Measurements from ENCODE around the gene SLC25A29. TPM values are rescaled to one million over a fixed set of nuclear protein-coding genes. Genes with fewer than 3 reads are reported as not detected.
A peak's percentile ranks its signal among the peaks of the same experiment; 100 is the strongest.

Gene SLC25A29
- total RNA-seq, 2 donors from 2014 or later = 234 to 263 TPM

DNA sequence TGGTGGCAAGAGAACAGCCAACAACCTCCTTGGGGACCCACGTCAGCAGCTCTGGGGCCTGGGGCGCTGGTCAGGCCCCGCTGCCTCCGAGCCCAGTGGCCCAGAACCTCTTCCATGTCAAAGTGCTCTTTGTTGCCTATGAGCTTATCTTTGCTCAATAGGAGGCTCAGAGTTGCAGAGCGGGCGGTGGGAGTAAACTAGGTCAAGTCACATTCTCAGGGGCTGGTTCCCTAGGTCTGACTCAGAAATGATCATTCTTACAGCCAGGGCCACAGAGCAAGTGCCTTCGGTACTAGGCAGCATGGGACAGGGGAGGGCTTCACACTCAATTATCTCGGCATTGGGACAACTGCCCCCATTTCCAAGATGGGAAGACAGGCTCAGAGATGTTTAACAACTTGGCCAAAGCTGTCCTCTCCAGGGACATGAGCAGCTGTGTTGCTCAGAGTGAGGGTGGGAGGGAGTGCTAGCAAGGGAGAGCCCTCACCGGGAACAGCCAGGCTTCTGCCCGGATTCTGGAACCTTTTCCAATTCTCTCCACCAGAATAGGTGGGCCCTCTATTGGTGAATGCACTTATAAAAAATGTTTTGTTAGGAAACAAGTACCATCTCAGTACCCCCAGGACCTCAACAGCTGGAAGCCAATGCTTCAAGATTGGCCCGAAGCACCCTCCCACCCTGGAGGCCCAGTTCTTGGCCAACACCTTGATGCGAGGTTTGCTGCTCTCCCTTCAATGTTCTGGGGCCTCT, 11.9 kb downstream of the SLC25A29 start:
- Histone ChIP-seq H3K27me3 (ENCODE audit: control insufficient read depth, insufficient read depth, low read length, poor library complexity, severe bottlenecking) (no peaks in the 10 kb centered on the region), H3K36me3 (ENCODE audit: control insufficient read depth, insufficient read depth, low read length) (peaks cover 62% of the 10 kb centered on the region), H3K4me1 (ENCODE audit: control insufficient read depth, insufficient read depth, low read length) (no peaks in the 10 kb centered on the region), H3K9ac (ENCODE audit: extremely low read depth, low read length, poor library complexity, severe bottlenecking) (no peak overlapping the region), H3K4me3 (ENCODE audit: low read length) (no peak overlapping the region), H3K9me3 (ENCODE audit: control insufficient read depth, low read length) (no peaks in the 10 kb centered on the region), H3K27ac (ENCODE audit: low read depth, low read length) (no peak overlapping the region)
- peak overlapping the region; percentile 58 for H3K27ac Mint-ChIP-seq
- TF ChIP-seq, protein P1, sequence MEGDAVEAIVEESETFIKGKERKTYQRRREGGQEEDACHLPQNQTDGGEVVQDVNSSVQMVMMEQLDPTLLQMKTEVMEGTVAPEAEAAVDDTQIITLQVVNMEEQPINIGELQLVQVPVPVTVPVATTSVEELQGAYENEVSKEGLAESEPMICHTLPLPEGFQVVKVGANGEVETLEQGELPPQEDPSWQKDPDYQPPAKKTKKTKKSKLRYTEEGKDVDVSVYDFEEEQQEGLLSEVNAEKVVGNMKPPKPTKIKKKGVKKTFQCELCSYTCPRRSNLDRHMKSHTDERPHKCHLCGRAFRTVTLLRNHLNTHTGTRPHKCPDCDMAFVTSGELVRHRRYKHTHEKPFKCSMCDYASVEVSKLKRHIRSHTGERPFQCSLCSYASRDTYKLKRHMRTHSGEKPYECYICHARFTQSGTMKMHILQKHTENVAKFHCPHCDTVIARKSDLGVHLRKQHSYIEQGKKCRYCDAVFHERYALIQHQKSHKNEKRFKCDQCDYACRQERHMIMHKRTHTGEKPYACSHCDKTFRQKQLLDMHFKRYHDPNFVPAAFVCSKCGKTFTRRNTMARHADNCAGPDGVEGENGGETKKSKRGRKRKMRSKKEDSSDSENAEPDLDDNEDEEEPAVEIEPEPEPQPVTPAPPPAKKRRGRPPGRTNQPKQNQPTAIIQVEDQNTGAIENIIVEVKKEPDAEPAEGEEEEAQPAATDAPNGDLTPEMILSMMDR (conservative IDR thresholded peaks at IDR 0.05) = no peak
- H3K27me3 Mint-ChIP-seq (ENCODE audit: insufficient read depth) = no peaks in the 10 kb centered on the region
- H3K9me3 Mint-ChIP-seq = no peaks in the 10 kb centered on the region
- WGBS, 2 experiments (ENCODE audit: insufficient coverage in 1 of 2, insufficient read length in 1 of 2) = 90 to 96% methylated on average over 4 to 12 of the region's 12 CpGs
- peak; percentile 41 for DNase-seq
- no peaks in the 10 kb centered on the region for H3K4me1 Mint-ChIP-seq
- peaks cover 52% of the 10 kb centered on the region for H3K36me3 Mint-ChIP-seq (ENCODE audit: low read depth)
- no peak overlapping the region for H3K4me3 Mint-ChIP-seq

DNA sequence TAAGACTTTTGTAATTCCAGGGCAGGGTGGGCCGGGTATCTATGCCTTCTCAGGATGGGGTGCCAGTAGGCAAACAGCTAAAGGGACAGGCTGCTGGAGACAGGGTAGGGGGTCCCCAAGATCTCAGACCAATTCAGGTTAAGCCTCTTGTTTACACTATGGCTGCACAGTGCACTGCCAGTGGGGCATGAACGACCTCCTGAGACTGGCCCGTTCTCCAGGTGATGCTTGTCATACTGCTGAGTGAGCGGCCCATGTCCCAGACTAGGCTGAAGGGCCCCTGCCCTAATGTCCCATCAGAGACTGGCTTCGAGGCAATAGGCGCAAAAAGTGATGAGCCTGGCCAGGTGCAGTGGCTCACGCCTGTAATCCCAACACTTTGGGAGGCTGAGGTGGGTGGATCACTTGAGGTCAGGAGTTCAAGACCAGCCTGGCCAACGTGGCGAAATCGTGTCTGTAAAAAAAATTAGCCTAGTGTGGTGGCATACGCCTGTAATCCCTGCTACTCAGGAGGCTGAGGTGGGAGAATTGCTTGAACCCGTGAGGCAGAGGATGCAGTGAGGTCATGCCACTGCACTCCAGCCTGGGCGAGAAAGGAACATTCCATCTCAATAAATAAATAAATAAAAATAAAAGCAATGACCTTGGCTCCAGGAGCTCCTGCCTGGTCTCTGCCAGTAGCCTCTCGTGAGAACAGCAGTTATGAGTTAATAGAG, 12.6 kb downstream of the SLC25A29 start:
- Histone ChIP-seq H3K4me1 (ENCODE audit: control insufficient read depth, insufficient read depth, low read length) (peaks cover 4% of the 10 kb centered on the region), H3K9me3 (ENCODE audit: control insufficient read depth, low read length) (no peaks in the 10 kb centered on the region), H3K27me3 (ENCODE audit: control insufficient read depth, insufficient read depth, low read length, poor library complexity, severe bottlenecking) (no peaks in the 10 kb centered on the region), H3K27ac (ENCODE audit: low read depth, low read length) (no peak overlapping the region), H3K9ac (ENCODE audit: extremely low read depth, low read length, poor library complexity, severe bottlenecking) (no peak overlapping the region), H3K36me3 (ENCODE audit: control insufficient read depth, insufficient read depth, low read length) (peaks cover 54% of the 10 kb centered on the region), H3K4me3 (ENCODE audit: low read length) (no peak overlapping the region)
- Mint-ChIP-seq H3K36me3 (ENCODE audit: low read depth) (peaks cover 46% of the 10 kb centered on the region), H3K27ac (no peak overlapping the region), H3K4me1 (no peaks in the 10 kb centered on the region), H3K9me3 (no peaks in the 10 kb centered on the region), H3K27me3 (ENCODE audit: insufficient read depth) (no peaks in the 10 kb centered on the region), H3K4me3 (no peak overlapping the region)
- TF ChIP-seq, protein P1 (conservative IDR thresholded peaks at IDR 0.05) = no peak
- DNase-seq = peak; percentile 25
- WGBS, 2 experiments (ENCODE audit: insufficient coverage in 1 of 2, insufficient read length in 1 of 2) = 94% methylated on average over 12 to 13 of the region's 14 CpGs

DNA sequence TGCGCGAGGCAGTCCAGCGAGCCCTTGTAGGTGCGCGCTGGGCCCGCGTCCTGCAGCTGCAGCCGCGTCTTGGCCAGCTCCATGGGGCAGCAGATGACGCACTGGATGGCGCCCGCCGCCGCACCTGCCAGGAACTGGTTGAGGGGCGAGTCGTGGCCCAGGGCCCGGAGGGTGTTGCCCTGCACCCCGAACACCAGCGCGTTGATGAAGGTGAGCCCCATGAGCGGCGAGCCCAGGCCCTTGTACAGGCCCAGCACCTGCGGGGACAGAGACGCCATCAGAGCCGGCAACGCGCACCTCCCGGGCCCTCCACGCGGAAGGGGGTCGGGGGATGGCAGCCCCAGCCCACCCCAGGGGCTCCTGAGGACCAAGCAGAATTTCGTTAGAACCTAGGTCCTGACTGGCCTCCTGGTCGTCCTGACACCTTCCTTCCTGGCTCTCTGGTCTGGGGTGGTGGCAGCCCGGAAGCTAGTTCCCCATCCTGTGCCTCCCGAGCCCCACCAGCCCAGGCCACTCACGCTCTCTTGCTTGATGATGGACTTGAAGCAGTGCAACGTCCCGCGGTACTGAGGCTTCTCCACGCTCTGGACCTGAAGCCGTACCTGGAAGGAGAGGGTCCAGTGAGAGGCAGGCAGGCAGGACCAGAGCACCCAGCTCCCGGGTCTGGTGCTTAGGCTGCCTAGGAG, 13.3 kb downstream of the SLC25A29 start:
- Mint-ChIP-seq H3K9me3 (no peaks in the 10 kb centered on the region), H3K27ac (no peak overlapping the region)

More for the DNA sequence above, 13.3 kb downstream of the SLC25A29 start:
- TF ChIP-seq, protein P1 (conservative IDR thresholded peaks at IDR 0.05) = no peak
- H3K4me1 Mint-ChIP-seq = no peaks in the 10 kb centered on the region
- no peaks in the 10 kb centered on the region for H3K9me3 ChIP-seq (ENCODE audit: control insufficient read depth, low read length)
- no peak overlapping the region for H3K4me3 ChIP-seq (ENCODE audit: low read length)
- H3K27ac ChIP-seq (ENCODE audit: low read depth, low read length) = no peak overlapping the region
- H3K4me3 Mint-ChIP-seq = no peak overlapping the region
- peak; percentile 44 for DNase-seq
- WGBS, 2 experiments (ENCODE audit: insufficient coverage in 1 of 2, insufficient read length in 1 of 2) = 96 to 97% methylated on average over 29 to 42 of the region's 42 CpGs
- H3K36me3 ChIP-seq (ENCODE audit: control insufficient read depth, insufficient read depth, low read length) = peaks cover 47% of the 10 kb centered on the region
- H3K9ac ChIP-seq (ENCODE audit: extremely low read depth, low read length, poor library complexity, severe bottlenecking) = no peak overlapping the region
- no peaks in the 10 kb centered on the region for H3K27me3 ChIP-seq (ENCODE audit: control insufficient read depth, insufficient read depth, low read length, poor library complexity, severe bottlenecking)
- no peaks in the 10 kb centered on the region for H3K27me3 Mint-ChIP-seq (ENCODE audit: insufficient read depth)
- peaks cover 38% of the 10 kb centered on the region for H3K36me3 Mint-ChIP-seq (ENCODE audit: low read depth)
- H3K4me1 ChIP-seq (ENCODE audit: control insufficient read depth, insufficient read depth, low read length) = peaks cover 4% of the 10 kb centered on the region

Measured in endodermal cell (in vitro differentiated cells).